Left ventricle myocardium inferior (tissue), 1 donor: ENCODE data around the gene TRABD2A. TPM values are rescaled to one million over a fixed set of nuclear protein-coding genes. Genes with fewer than 3 reads are reported as not detected.
"Not testable (repeated sequence)": the region's sequence is repeated elsewhere in the genome, so short reads cannot be mapped to it uniquely, and the experiment has no call there.

Experiments
- DNase-seq: peaks from one replicate; pipeline ENCODE4 v3.0.0-alpha.2; 2020
- H3K27ac ChIP-seq: fragments of 200-600 bp; replicated peaks from 2 replicates; pipeline ENCODE4 v1.8.0; 2021
- H3K27me3 ChIP-seq: fragments of 200-600 bp; 2 replicates; pipeline ENCODE4 v1.8.0; 2021; ENCODE audit warnings: low read depth
- H3K36me3 ChIP-seq: fragments of 200-600 bp; 2 replicates; pipeline ENCODE4 v1.8.0; 2021
- H3K4me1 ChIP-seq: fragments of 200-600 bp; 2 replicates; pipeline ENCODE4 v1.8.0; 2021
- H3K4me3 ChIP-seq: fragments of 200-600 bp; 2 replicates; pipeline ENCODE4 v1.8.0; 2021; ENCODE audit warnings: mild to moderate bottlenecking, moderate library complexity
- H3K9me3 ChIP-seq: fragments of 200-600 bp; replicated peaks from 2 replicates; pipeline ENCODE4 v1.8.0; 2021
- intact Hi-C: fragments of 100-400 bp; cut with micrococcal nuclease; formaldehyde crosslinking; loops from one replicate; pipeline ENCODE4 v1.11.0; 2022
- total RNA-seq: library from RNA; stranded (reverse); fragmentation: NEBNext Ultra II Directional; extraction: Animal tissue kit (Norgen Biotek cat#: 25700); gene quantifications from one replicate; pipeline ENCODE4 v1.2.1, GENCODE V29; 2021
- TF ChIP-seq, protein P1 (sequence below): fragments of 200-600 bp; IDR thresholded peaks from 2 replicates; pipeline ENCODE4 v1.8.0; 2021; ENCODE audit warnings: antibody characterized with exemption, mild to moderate bottlenecking, borderline replicate concordance
- donor health status: DM: no; HTN: yes; CAD: no; lungs with severe emphysema.

The TRABD2A gene
- total RNA-seq, 1 donor from 2014 or later: 0.49 TPM

DNA sequence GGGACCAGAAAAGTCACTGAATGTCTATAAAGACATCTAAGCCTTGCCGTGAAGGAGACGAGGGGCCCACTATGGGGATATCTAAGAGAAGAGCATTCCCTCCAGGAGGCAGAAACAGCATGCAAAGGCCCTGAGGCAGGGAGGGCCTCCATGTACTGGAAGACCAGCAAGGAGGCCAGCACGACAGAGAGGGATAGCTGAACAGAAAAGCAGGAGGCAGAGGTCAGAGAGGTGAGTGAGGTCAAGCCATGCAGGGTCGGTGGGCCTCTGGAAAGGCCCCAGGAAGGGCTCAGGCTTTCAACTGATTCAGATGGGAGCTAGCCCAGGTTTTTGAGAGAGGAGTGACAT, 5.7 kb downstream of the TRABD2A start:
- TF ChIP-seq, protein P1, sequence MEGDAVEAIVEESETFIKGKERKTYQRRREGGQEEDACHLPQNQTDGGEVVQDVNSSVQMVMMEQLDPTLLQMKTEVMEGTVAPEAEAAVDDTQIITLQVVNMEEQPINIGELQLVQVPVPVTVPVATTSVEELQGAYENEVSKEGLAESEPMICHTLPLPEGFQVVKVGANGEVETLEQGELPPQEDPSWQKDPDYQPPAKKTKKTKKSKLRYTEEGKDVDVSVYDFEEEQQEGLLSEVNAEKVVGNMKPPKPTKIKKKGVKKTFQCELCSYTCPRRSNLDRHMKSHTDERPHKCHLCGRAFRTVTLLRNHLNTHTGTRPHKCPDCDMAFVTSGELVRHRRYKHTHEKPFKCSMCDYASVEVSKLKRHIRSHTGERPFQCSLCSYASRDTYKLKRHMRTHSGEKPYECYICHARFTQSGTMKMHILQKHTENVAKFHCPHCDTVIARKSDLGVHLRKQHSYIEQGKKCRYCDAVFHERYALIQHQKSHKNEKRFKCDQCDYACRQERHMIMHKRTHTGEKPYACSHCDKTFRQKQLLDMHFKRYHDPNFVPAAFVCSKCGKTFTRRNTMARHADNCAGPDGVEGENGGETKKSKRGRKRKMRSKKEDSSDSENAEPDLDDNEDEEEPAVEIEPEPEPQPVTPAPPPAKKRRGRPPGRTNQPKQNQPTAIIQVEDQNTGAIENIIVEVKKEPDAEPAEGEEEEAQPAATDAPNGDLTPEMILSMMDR: no peak
- H3K4me3 ChIP-seq: no peak overlapping the region
- no peaks in the 10 kb centered on the region for H3K9me3 ChIP-seq
- H3K27ac ChIP-seq: no peak overlapping the region
- peaks cover 8% of the 10 kb centered on the region for H3K4me1 ChIP-seq
- peaks cover 20% of the 10 kb centered on the region for H3K27me3 ChIP-seq
- no peaks in the 10 kb centered on the region for H3K36me3 ChIP-seq
- intact Hi-C loops: no loop called here
- DNase-seq: no peak

DNA sequence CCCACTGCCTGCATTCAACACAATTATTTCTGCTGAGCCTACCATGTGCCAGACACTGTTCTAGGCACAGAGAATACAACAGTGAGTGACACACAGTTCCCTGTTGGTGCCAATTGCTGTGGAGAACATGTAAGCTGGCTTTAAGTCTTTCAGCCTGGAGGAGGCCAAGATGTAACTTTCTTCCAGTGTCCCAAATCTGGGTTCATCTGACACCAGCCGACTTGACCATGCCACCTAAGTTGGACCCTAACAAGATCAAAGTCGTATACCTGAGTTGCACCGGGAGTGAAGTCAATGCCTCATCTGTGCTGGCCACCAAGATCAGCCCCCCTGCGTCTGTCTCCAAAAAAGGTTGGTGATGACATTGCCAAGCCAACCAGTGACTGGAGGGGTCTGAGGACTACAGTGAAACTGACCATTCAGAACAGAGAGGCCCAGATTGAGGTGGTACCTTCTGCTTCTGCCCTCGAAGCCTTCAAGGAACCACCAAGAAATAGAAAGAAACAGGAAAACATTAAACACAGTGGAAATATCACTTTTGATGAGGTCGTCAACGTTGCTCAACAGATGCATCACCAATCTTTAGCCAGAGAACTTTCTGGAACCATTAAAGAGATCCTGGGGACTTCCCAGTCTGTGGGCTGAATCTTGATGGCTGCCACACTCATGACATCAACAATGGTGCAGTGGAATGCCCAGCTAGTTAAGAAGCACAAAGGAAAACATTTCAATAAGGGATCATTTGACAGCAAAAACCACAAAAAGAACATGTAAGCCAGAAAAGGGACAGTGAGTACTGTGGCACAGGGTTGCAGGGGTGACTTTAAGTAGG, 6.3 kb downstream of the TRABD2A start:
- Histone ChIP-seq H3K4me3 (no peak overlapping the region), H3K27ac (no peak overlapping the region), H3K4me1 (peaks cover 2% of the 10 kb centered on the region), H3K36me3 (no peaks in the 10 kb centered on the region), H3K9me3 (no peaks in the 10 kb centered on the region), H3K27me3 (peaks cover 14% of the 10 kb centered on the region)
- TF ChIP-seq, protein P1: no peak
- intact Hi-C loops: no loop called here
- DNase-seq: no peak

DNA sequence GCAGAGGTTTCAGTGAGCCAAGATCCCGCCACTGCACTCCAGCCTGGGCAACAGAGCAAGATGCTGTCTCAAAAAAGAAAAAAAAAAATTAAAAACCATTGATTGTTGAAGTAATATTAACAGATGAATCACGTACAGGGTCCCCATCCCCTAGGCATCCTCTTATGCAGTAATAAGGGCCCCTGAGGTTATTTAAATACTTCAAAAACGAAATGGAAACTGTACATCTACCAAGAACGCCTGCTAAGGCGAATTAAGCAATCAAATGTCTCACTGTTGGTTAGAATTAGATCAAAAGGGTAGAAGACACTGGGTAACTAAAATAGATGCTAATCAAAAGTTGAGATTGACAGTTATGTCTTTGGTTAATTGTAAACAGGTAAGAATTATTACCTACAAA, 7.5 kb downstream of the TRABD2A start:
- TF ChIP-seq, protein P1: no peak
- Histone ChIP-seq H3K9me3 (no peaks in the 10 kb centered on the region), H3K36me3 (no peaks in the 10 kb centered on the region), H3K27ac (no peak overlapping the region), H3K27me3 (peaks cover 1% of the 10 kb centered on the region), H3K4me1 (no peaks in the 10 kb centered on the region), H3K4me3 (no peak overlapping the region)
- intact Hi-C loops: no loop called here
- no peak for DNase-seq

DNA sequence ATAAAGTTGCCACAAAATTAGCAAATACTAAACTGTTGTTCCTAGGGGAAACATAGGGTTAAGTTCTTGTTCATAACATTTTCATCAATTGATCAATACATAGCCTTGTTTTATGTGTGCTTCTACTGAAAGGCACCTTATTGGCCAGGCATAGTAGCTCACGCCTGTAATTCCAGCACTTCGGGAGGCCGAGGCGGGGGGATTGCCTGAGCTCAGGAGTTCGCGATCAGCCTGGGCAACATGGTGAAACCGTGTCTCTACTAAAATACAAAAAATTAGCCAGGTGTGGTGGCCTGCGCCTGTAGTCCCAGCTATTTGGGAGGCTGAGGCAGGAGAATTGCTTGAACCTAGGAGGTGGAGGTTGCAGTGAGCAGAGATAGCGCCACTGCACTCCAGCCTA, 8.2 kb downstream of the TRABD2A start:
- H3K27me3 ChIP-seq, H3K4me1 ChIP-seq, H3K36me3 ChIP-seq, intact Hi-C loops, H3K9me3 ChIP-seq, DNase-seq, H3K4me3 ChIP-seq, H3K27ac ChIP-seq: not testable (repeated sequence)

DNA sequence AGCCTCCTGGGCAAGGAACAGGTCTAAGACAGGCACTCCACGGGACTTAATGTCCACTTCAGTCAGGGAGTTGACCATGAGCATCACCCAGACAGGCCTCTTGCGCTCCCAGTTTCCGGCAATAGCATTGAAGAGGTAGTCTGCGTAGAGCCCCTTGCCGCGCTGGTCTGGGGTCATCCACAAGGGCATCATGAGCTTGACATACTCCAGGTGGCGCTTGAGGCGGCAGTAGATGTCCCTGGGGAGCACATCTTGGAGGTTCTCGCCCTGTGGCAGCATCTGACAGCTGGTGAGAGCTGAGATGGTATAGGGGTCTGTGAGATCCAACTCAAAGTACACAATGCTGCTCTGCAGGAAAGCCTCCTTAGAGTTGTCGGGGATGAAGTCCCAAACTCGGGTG, 10.6 kb downstream of the TRABD2A start:
- H3K4me3 ChIP-seq: no peak overlapping the region
- no peaks in the 10 kb centered on the region for H3K36me3 ChIP-seq
- H3K4me1 ChIP-seq: no peaks in the 10 kb centered on the region
- TF ChIP-seq, protein P1: no peak
- no peaks in the 10 kb centered on the region for H3K9me3 ChIP-seq
- H3K27me3 ChIP-seq: peaks cover 6% of the 10 kb centered on the region
- DNase-seq: no peak
- H3K27ac ChIP-seq: no peak overlapping the region
- intact Hi-C loops: no loop called here

DNA sequence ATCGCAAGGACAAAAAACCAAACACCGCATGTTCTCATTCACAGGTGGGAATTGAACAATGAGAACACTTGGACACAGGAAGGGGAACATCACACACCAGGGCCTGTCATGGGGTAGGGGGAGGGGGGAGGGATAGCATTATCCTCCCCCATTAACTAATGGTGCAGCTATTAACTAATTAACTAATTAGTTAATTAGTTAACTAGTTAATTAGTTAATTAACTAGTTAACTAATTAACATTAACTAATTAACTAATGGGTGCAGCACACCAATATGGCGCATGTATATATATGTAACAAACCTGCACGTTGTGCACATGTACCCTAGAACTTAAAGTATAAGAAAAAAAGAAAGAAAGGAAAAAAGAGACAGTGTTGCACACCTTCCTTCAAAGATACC, 12.6 kb downstream of the TRABD2A start:
- H3K27ac ChIP-seq, H3K36me3 ChIP-seq, H3K27me3 ChIP-seq, H3K9me3 ChIP-seq, DNase-seq, intact Hi-C loops, H3K4me1 ChIP-seq, H3K4me3 ChIP-seq: not testable (repeated sequence)
